Breast epithelium (tissue), 3 donors: ENCODE data around the gene SH3D21.

ENCODE experiments used
- CTCF ChIP-seq, 3 donors: fragments of 450-650 bp; IDR thresholded peaks; one replicate each; pipeline ENCODE4 v1.5.1; 2016 to 2017; ENCODE audit warnings: antibody characterized with exemption in 3 of 3, mild to moderate bottlenecking in 3 of 3, moderate library complexity in 3 of 3
- POLR2A ChIP-seq: fragments of 450-650 bp; IDR thresholded peaks from one replicate; pipeline ENCODE4 v1.6.1; 2016; ENCODE audit warnings: antibody characterized with exemption, mild to moderate bottlenecking, moderate library complexity

GRCh38 chr1:36367066-36367465 is 60.9 kb downstream of the SH3D21 start:
- TF ChIP-seq CTCF (IDR thresholded peaks at IDR 0.05), result no peak
- no peak for TF ChIP-seq POLR2A
